ENCODE measurements around the gene PKIG.
"Not testable (repeated sequence)": the region's sequence is repeated elsewhere in the genome, so short reads cannot be mapped to it uniquely, and the experiment has no call there.

PKIG gene

DNA sequence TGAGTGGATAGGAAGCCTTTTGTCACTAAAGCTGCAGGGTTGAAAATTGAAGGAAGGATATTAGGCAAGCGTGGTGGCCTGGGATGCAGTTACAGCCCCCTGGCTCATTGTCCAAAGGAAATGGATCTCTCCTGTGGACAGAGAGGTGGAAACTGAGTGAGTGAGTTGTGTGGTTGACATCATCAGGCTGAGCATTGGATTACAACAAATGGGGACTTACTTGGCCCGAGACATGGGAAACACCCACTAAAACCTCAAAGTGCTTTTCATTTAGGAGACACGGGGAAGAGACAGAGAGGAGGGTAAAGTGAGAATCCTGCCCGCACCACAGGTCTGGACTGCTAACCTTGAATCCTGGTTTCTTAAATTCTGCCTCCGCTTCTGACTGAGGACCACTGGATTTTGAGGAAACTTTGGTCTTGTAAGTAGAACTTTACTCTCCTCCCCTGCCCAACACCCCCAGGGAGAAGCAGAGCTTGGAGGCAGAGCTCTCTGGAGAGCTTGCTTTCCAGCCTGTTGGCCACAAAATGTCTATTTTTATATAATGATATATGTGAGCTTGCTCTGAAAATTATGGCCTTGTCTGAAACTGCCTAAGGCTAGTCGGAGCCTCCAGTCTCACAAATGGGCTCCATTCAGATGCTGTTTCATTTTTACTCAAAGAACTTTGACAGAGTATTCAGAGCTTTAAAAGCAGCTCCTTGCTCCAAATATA is at the start of gene PKIG:
Gene PKIG (plus strand): TSS at position 269 of the 715 bp plus-strand sequence. CDS start 31,978 bp downstream, outside the sequence.
- peak; percentile 45 for DNase-seq

DNA sequence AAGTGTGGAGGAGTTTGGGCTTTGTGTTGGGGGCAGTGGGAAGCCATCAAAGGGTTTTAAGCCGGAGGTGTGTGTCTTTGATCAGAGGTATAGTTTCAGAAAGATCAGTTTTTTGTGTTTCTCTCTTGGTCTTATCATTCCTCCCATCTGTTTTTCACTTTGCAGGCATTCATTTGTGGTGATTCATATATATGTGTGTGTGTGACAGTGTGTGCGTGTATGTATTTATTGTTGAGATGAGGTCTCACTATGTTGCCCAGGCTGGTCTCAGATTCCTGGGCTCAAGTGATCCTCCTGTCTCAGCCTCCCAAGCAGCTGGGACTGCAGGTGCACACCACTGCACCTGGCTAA is 49.4 kb upstream of the PKIG start:
- DNase-seq = no peak

DNA sequence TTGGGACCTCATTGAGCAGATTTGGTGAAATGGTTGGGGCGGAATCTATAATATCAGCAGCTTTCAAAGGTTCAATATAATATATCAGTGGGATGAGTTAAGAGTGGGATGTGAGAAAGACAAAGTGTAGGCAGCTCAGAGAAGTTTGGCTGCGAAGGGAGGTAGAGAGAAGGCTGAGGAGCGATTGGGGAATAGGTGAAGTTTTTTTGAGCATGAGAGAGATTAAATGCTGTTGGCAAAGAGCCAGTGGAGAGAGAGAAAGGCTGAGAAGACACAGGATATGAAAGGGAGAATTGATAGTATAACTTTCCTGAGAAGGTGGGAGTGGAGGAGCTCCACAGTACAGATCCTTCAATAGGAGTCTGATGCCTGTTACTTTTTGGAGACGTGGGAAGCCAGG is 48.5 kb upstream of the PKIG start:
- no peak for DNase-seq

DNA sequence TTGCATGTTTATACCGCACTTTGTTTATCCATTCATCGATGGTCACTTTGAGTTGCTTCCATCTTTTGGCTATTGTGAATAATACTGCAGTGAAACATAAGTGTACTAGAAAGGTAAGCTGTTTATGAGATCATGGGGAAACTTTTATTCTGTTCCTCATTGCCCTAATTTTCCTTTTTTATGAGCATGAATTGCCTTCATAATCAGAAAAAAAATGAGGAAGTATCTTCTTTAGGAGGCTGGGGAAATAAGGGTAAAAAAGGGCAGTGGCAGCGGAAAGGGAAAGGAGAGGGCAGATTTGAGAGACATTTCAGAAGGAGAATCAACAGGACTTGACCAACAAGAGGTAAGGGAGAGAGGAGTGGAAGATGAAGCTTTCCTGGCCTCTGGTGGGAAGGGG is 46.2 kb upstream of the PKIG start:
- DNase-seq = peak; percentile 19

- DNase-seq = no peak
Measured at GRCh38 chr20:44537993-44538392, 44.4 kb upstream of the PKIG start.

- no peak for DNase-seq
Measured at GRCh38 chr20:44540834-44541233, 41.5 kb upstream of the PKIG start.

DNA sequence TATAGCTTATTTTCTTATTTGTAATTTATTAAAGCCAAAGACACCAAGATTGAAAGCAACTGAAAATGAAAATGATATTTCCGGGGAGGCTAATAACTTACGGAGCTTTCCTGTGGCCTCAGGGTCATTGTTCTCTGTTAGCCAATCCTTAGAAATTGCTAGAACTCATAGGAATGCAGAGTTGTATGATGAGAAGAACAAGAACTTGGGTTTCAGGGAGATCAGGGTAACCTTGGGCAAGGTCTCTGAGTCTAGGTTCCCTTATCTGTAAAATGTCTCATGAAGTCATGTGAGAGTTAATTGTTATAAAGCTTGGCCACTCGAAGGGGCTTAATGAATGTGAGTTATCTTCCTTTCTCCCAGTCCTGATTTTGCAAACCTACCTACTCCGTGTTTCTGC is 40.4 kb upstream of the PKIG start:
- DNase-seq = no peak

DNA sequence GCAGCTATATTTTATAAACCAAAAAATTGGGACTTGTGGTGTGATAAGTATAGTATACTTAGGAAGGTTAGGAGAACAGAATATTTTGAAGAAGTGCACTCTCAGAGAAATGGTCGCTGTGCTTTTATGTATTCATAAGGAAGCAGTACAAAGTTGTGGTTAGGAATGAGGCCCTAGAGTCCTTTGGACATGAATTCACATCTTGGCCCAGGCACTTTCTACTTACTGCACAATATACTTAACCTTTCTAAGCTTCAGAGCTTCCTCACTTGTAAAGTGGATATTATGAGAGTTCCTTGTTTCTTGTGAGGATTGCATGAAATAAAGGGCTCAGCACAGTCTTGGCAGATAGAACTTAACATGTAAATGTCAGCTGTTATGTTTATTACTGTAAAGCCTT is 39.5 kb upstream of the PKIG start:
- peak; percentile 86 for DNase-seq

GRCh38 chr20:44543358-44543757 is 39.0 kb upstream of the PKIG start:
- no peak for DNase-seq

DNA sequence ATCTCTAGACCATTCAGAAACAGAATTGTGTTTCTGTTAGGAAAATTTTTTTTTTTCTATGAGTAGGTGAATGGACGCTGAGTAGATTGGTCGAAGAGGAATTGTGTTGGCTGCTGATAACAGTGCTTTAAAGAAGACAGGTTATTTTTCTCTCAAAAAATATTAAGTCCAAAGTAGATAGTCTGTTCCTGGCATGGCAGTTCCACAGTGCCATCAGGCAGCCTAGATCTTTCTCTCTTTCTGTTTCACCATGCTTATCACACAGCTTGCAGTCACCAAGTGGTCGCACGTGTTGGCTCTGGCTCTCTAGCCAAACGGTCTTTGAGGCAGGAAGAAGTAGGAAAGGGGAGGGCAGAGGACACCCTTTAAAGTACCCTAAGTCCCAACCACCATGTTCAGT is 38.1 kb upstream of the PKIG start:
- DNase-seq = no peak

- no peak for DNase-seq
Measured at GRCh38 chr20:44547419-44547818, 35.0 kb upstream of the PKIG start.

DNA sequence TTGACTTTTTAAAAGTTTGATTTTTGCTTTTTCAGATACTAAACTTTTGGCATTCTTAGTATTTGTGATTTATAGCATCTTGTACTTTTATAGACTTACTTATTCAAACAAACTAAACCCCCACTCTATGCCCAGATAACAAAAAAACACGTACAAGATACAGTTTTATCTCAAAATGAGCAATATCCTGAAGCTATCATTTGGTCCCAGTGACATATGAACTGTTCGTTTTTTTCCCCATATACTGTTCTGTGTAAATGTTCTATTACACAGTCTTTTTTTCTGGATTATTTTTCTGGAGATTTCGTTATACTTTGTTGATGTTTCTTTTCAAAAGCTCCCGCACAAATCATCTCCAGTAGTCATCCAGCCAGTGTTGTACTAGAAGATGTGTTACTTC is 33.3 kb upstream of the PKIG start:
- no peak for DNase-seq

GRCh38 chr20:44552050-44552449 is 30.3 kb upstream of the PKIG start:
- no peak for DNase-seq

DNA sequence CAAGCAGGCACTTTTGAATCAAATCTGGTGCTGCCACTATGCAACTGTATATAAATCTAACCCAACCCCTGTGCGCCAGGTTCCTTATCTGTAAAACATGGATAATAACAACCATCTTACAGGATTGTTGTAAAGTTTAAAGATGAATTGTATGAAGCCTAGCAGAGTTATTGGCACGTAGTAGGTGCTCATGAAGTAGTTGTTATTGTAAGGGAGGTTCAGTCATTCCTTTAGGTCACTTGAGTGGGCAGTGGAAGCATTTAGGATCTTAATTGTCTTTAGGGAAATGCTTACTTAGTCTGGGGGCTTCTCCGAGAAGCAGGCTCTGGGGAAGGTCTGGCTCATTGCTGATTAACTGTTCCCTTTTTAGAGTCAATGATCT is 29.8 kb upstream of the PKIG start:
- no peak for DNase-seq

GRCh38 chr20:44552950-44553908 is 29.1 kb upstream of the PKIG start:
- no peak for DNase-seq

- no peak for DNase-seq
Measured at GRCh38 chr20:44559302-44559701, 23.1 kb upstream of the PKIG start.

- no peak for DNase-seq
Measured at GRCh38 chr20:44560229-44560628, 22.1 kb upstream of the PKIG start.

DNA sequence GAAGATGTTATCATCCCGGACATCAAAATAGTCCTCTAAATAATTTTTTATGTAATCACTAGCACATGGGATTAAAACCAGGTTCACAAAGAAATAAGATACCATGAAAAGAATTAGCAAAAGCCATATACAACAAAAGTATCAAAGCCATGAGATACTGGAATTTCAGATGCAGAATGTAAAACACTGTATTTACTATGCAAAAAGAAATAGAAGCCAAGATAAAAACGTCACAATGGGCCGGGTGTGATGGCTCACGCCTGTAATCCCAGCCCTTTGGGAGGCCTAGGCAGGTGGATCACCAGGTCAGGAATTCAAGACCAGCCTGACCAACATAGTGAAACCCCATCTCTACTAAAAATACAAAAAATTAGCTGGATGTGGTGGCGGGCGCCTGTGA is 21.6 kb upstream of the PKIG start:
- DNase-seq = not testable (repeated sequence)

DNA sequence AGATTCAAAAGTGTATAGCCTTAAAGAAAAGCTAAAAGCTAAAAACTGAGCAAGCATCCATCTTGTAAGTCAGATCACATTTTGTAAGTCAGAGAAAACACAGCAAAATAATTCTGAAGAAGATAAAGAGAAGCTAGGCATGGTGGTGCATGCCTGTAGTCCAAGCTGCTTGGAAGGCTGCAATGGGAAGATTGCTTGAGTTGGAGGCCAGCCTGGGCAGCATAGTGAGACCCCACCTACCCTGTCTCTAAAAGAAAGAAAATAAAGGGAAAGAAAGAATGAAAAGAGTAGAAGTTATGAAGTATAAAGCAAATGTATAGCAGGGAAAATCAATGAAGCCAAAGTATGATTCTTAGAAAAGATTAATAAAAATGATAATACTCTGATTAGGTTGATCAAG is 20.5 kb upstream of the PKIG start:
- no peak for DNase-seq

- no peak for DNase-seq
Measured at GRCh38 chr20:44566018-44566417, 16.4 kb upstream of the PKIG start.

- no peak for DNase-seq
Measured at GRCh38 chr20:44566811-44567210, 15.6 kb upstream of the PKIG start.

- no peak for DNase-seq
Measured at GRCh38 chr20:44570367-44570766, 12.0 kb upstream of the PKIG start.

DNA sequence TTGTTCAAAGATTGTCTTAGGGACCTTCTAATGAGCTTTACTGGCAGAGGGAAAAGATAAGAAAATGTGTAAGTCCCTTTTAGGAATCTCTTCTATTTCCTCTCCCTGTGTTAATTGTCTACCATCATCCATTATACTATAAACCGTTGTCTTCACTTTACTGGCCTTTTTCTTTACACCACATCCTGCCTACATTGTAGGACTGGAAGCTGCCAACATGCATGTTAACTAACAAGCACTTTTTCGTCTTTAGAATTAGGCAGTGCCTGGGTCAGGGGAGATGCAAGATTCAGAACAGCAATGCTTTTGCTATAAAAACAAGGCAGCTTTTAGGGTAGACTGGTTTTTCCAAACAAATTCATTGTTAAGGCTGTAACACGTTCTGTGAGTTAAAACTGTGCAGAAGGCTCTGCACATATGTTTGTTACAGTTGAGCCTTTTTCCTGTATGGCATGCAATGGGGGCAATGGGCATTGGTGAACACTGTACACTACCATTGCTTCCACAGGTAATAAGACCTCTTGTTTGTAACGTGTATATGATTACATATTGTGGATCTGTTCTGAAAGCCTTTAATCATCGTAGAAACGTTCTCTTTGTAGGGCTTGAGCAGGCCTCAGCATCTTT is 10.9 kb upstream of the PKIG start:
- no peak for DNase-seq

Data from MV-4-11 (cell line).